ENCODE results near the gene PDIA4. TPM values are rescaled to one million over a fixed set of nuclear protein-coding genes. Genes with fewer than 3 reads are reported as not detected.

Gene PDIA4
- total RNA-seq, 4 donors from 2014 or later = 34.6 to 169 (median 68.7) TPM

DNA sequence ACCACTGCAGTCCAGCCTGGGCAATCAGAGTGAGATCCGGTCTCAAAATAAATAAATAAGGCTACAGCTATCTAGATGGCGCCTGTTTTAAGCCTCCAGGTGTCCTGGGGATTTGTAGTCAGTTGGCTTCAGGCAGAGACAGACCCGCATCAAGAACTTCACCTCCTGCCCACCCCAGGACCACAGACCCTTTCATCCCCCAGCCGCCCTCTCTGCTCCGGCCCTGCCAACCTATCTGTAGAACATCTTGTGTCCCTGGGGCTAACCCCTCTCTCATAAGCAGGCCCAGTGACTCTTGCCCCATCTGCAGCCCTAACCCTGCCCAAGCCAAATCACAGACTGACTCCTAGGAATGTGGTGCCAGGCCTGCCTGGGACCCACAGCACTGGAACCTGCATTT, 17.9 kb downstream of the PDIA4 start:
- H3K27me3 ChIP-seq = no peaks in the 10 kb centered on the region
- DNase-seq = no peak
- TF ChIP-seq CTCF (IDR thresholded peaks at IDR 0.05) = no peak
- TF ChIP-seq POLR2A (IDR thresholded peaks at IDR 0.05) = no peak
- H3K27ac ChIP-seq = no peak overlapping the region
- no peaks in the 10 kb centered on the region for H3K4me1 ChIP-seq
- no peaks in the 10 kb centered on the region for H3K36me3 ChIP-seq
- H3K4me3 ChIP-seq = no peak overlapping the region
- no peaks in the 10 kb centered on the region for H3K9me3 ChIP-seq
- intact Hi-C loops (cut with DNase I; ENCODE audit: low total_unique reads) = no loop called here

DNA sequence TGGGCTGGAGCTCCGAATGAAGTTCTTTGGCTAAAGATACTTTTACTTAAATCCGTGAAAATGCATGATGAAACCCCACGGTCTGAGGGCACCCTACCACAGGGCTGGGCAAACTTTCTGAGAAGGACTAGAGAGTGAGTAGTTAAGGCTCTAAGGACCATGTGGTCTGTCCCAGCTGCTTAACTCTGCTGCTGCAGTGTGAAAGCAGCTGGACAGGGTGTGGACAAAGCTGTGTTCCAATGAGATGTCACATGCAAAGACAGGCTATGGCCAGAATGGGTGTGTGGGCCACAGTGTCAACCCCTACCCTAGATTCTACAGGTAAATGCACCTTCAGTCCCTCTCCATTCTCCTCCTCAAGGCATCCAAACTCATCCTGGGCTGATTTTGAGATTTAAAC, 18.8 kb downstream of the PDIA4 start:
- H3K36me3 ChIP-seq = no peaks in the 10 kb centered on the region
- no peak for DNase-seq
- TF ChIP-seq POLR2A (IDR thresholded peaks at IDR 0.05) (no peak), CTCF (IDR thresholded peaks at IDR 0.05) (no peak)

DNA sequence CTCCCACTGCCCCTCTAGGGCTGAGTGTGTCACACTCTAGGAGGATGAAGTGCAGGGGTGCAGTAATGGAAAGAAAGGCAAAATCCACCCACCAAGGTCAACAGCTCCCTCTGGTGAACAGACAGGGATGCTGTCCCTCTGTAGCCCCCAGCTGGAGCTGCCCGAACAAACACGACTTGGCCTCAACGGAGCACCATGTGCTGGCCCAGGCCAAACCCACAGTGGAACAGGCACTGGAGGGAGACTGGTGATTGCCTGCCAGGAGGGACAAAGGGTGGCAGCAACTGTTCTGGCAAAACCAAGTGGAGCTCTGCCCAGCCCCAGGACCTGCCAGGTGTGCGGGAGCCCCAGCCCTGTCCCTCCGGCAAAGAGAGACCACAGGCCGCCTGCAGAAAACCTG, 20.7 kb downstream of the PDIA4 start:
- TF ChIP-seq POLR2A (IDR thresholded peaks at IDR 0.05) = no peak
- TF ChIP-seq CTCF (IDR thresholded peaks at IDR 0.05) = no peak
- Histone ChIP-seq H3K36me3 (no peaks in the 10 kb centered on the region), H3K27ac (no peak overlapping the region), H3K4me3 (no peak overlapping the region), H3K4me1 (no peaks in the 10 kb centered on the region), H3K27me3 (no peaks in the 10 kb centered on the region), H3K9me3 (no peaks in the 10 kb centered on the region)
- intact Hi-C loops (cut with DNase I; ENCODE audit: low total_unique reads) = loop anchor here (10.0 kb wide), 1 partner anchor 87 kb away; the partner anchor contains the start of gene ZNF786
- no peak for DNase-seq

More for the DNA sequence above, 18.8 kb downstream of the PDIA4 start:
- no peaks in the 10 kb centered on the region for H3K4me1 ChIP-seq
- intact Hi-C loops (cut with DNase I; ENCODE audit: low total_unique reads) = loop anchor here (10.0 kb wide), 1 partner anchor 85 kb away; the partner anchor contains the start of gene ZNF786
- no peak overlapping the region for H3K4me3 ChIP-seq
- H3K9me3 ChIP-seq = no peaks in the 10 kb centered on the region
- no peaks in the 10 kb centered on the region for H3K27me3 ChIP-seq
- no peak overlapping the region for H3K27ac ChIP-seq

DNA sequence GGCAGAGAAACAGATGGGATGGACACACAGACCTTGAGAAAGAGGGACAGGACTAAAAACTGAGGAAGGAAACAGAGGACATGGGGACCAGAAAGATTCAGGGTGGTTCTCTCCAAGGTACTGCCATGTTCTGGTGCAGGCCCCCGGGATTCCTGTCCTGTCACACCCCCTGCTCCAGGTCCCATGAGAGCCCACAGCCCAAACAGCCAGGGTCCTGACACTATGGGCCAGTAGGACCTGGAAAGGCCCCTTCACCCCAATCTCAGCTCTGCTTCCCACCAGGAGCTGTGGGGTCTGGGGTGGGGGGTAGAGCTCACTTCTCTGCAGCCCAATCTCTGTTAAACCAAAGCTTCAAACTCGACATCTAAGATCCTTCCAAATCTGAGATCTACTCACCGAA, 21.2 kb downstream of the PDIA4 start:
- intact Hi-C loops (cut with DNase I; ENCODE audit: low total_unique reads) = loop anchor here (10.0 kb wide), 1 partner anchor 88 kb away; the partner anchor contains the start of gene ZNF786
- H3K9me3 ChIP-seq = no peaks in the 10 kb centered on the region
- no peak for DNase-seq
- no peak for TF ChIP-seq CTCF (IDR thresholded peaks at IDR 0.05)
- TF ChIP-seq POLR2A (IDR thresholded peaks at IDR 0.05) = no peak
- no peaks in the 10 kb centered on the region for H3K36me3 ChIP-seq
- H3K4me3 ChIP-seq = no peak overlapping the region
- H3K27me3 ChIP-seq = no peaks in the 10 kb centered on the region
- no peak overlapping the region for H3K27ac ChIP-seq
- H3K4me1 ChIP-seq = no peaks in the 10 kb centered on the region

DNA sequence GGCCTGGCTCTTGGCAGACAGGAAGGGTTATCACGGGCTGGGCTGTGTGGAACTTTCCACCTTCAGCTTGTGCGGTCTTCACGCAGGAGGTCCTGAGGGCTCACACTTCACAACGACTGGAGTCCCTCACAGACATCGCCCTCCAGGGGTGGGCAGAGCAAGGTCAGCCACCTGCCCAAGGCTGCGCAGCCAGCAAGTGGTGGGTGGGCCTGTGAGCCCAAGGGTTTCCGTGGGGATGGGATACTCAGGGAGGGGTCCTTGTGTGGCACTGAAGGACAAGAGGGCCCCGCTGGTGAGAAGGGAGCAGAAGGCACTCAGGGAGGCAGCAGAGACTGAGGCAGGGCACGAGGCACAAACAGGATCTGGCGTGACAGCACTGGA, 22.0 kb downstream of the PDIA4 start:
- no peak for DNase-seq
- no peaks in the 10 kb centered on the region for H3K36me3 ChIP-seq

More for the DNA sequence above, 22.0 kb downstream of the PDIA4 start:
- H3K9me3 ChIP-seq = no peaks in the 10 kb centered on the region
- no peaks in the 10 kb centered on the region for H3K4me1 ChIP-seq
- TF ChIP-seq POLR2A (IDR thresholded peaks at IDR 0.05) (no peak), CTCF (IDR thresholded peaks at IDR 0.05) (no peak)
- no peaks in the 10 kb centered on the region for H3K27me3 ChIP-seq
- intact Hi-C loops (cut with DNase I; ENCODE audit: low total_unique reads) = loop anchor here (10.0 kb wide), 1 partner anchor 88 kb away; the partner anchor contains the start of gene ZNF786
- no peak overlapping the region for H3K4me3 ChIP-seq
- H3K27ac ChIP-seq = no peak overlapping the region

Measured in uterus (tissue), 4 donors.